ENCODE results near the gene MRPL17. TPM values are rescaled to one million over a fixed set of nuclear protein-coding genes. Genes with fewer than 3 reads are reported as not detected.

The MRPL17 gene
- total and polyA plus RNA-seq, 2 donors (not counting 1 experiment from before 2014, with no cell fraction given), result 44.4 to 53.2 TPM

- no peak overlapping the region for H3K4me3 ChIP-seq (replicated peaks in 1 of 4; ENCODE audit: control extremely low read depth in 1 of 4, insufficient read depth in 1 of 4, low read depth in 3 of 4, low read length in 4 of 4)
- H3K36me3 ChIP-seq (ENCODE audit: control insufficient read depth, insufficient read depth, low read length), result no peaks in the 10 kb centered on the region
- H3K79me2 ChIP-seq (ENCODE audit: control insufficient read depth, insufficient read depth, low read length), result no peaks in the 10 kb centered on the region
- peak overlapping the region; percentile 51 for H3K4me2 ChIP-seq (ENCODE audit: extremely low read depth, insufficient read depth, low read length)
- H3K9me3 ChIP-seq (ENCODE audit: control insufficient read depth, insufficient read depth, low read depth, low read length), result no peaks in the 10 kb centered on the region
- H4K20me1 ChIP-seq (ENCODE audit: control insufficient read depth, extremely low read depth, insufficient read depth, low read length), result no peaks in the 10 kb centered on the region
- H3K9ac ChIP-seq (ENCODE audit: insufficient read depth, low read length), result no peak overlapping the region
- peak overlapping the region; percentile 11 for H2AFZ ChIP-seq (ENCODE audit: low read length)
- H3K27me3 ChIP-seq (ENCODE audit: control insufficient read depth, insufficient read depth, low read length), result no peaks in the 10 kb centered on the region
- peak; percentile 72 to 83 for DNase-seq (ENCODE audit: low read depth in 2 of 2)
- H3K27ac ChIP-seq (ENCODE audit: insufficient read depth, low read length), result peak overlapping the region; percentile 30
- H3K4me1 ChIP-seq (ENCODE audit: control insufficient read depth, extremely low read depth, insufficient read depth, low read length), result peaks cover 17% of the 10 kb centered on the region
- TF ChIP-seq, protein P1, sequence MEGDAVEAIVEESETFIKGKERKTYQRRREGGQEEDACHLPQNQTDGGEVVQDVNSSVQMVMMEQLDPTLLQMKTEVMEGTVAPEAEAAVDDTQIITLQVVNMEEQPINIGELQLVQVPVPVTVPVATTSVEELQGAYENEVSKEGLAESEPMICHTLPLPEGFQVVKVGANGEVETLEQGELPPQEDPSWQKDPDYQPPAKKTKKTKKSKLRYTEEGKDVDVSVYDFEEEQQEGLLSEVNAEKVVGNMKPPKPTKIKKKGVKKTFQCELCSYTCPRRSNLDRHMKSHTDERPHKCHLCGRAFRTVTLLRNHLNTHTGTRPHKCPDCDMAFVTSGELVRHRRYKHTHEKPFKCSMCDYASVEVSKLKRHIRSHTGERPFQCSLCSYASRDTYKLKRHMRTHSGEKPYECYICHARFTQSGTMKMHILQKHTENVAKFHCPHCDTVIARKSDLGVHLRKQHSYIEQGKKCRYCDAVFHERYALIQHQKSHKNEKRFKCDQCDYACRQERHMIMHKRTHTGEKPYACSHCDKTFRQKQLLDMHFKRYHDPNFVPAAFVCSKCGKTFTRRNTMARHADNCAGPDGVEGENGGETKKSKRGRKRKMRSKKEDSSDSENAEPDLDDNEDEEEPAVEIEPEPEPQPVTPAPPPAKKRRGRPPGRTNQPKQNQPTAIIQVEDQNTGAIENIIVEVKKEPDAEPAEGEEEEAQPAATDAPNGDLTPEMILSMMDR (conservative IDR thresholded peaks at IDR 0.05 in 1 of 2, IDR thresholded peaks at IDR 0.05 in 1 of 2; ENCODE audit: low read depth in 1 of 2, low read length in 2 of 2), result no peak
- no peak for TF ChIP-seq EZH2 (IDR thresholded peaks at IDR 0.05; ENCODE audit: low read length, missing control alignments)
Observed at GRCh38 chr11:6695377-6695776, 12.2 kb upstream of the MRPL17 start.

GRCh38 chr11:6694229-6694535 lies 11.0 kb upstream of the MRPL17 start:
- H3K4me2 ChIP-seq (ENCODE audit: extremely low read depth, insufficient read depth, low read length), result peak overlapping the region; percentile 8

GRCh38 chr11:6693342-6694228 lies 10.4 kb upstream of the MRPL17 start:
- no peaks in the 10 kb centered on the region for H3K27me3 ChIP-seq (ENCODE audit: control insufficient read depth, insufficient read depth, low read length)
- H3K27ac ChIP-seq (ENCODE audit: insufficient read depth, low read length), result peak overlapping the region; percentile 66
- no peaks in the 10 kb centered on the region for H3K9me3 ChIP-seq (ENCODE audit: control insufficient read depth, insufficient read depth, low read depth, low read length)
- no peaks in the 10 kb centered on the region for H4K20me1 ChIP-seq (ENCODE audit: control insufficient read depth, extremely low read depth, insufficient read depth, low read length)
- no peaks in the 10 kb centered on the region for H3K36me3 ChIP-seq (ENCODE audit: control insufficient read depth, insufficient read depth, low read length)
- H3K9ac ChIP-seq (ENCODE audit: insufficient read depth, low read length), result no peak overlapping the region
- peaks cover 17% of the 10 kb centered on the region for H3K4me1 ChIP-seq (ENCODE audit: control insufficient read depth, extremely low read depth, insufficient read depth, low read length)
- peak; percentile 91 to 95 for DNase-seq (ENCODE audit: low read depth in 2 of 2)
- no peak overlapping the region for H3K4me2 ChIP-seq (ENCODE audit: extremely low read depth, insufficient read depth, low read length)
- no peak overlapping the region for H3K4me3 ChIP-seq (replicated peaks in 1 of 4; ENCODE audit: control extremely low read depth in 1 of 4, insufficient read depth in 1 of 4, low read depth in 3 of 4, low read length in 4 of 4)
- H3K79me2 ChIP-seq (ENCODE audit: control insufficient read depth, insufficient read depth, low read length), result no peaks in the 10 kb centered on the region
- H2AFZ ChIP-seq (ENCODE audit: low read length), result no peak overlapping the region
- TF ChIP-seq, protein P1 (conservative IDR thresholded peaks at IDR 0.05 in 1 of 2, IDR thresholded peaks at IDR 0.05 in 1 of 2; ENCODE audit: low read depth in 1 of 2, low read length in 2 of 2), result no peak
- TF ChIP-seq EZH2 (IDR thresholded peaks at IDR 0.05; ENCODE audit: low read length, missing control alignments), result no peak

More at GRCh38 chr11:6694229-6694535, 11.0 kb upstream of the MRPL17 start:
- H3K79me2 ChIP-seq (ENCODE audit: control insufficient read depth, insufficient read depth, low read length), result no peaks in the 10 kb centered on the region
- H3K4me1 ChIP-seq (ENCODE audit: control insufficient read depth, extremely low read depth, insufficient read depth, low read length), result peaks cover 17% of the 10 kb centered on the region
- no peak overlapping the region for H3K9ac ChIP-seq (ENCODE audit: insufficient read depth, low read length)
- no peak for DNase-seq (ENCODE audit: low read depth in 2 of 2)
- no peaks in the 10 kb centered on the region for H4K20me1 ChIP-seq (ENCODE audit: control insufficient read depth, extremely low read depth, insufficient read depth, low read length)
- H3K27me3 ChIP-seq (ENCODE audit: control insufficient read depth, insufficient read depth, low read length), result no peaks in the 10 kb centered on the region
- no peaks in the 10 kb centered on the region for H3K36me3 ChIP-seq (ENCODE audit: control insufficient read depth, insufficient read depth, low read length)
- H3K9me3 ChIP-seq (ENCODE audit: control insufficient read depth, insufficient read depth, low read depth, low read length), result no peaks in the 10 kb centered on the region
- H3K27ac ChIP-seq (ENCODE audit: insufficient read depth, low read length), result peak overlapping the region; percentile 30
- H2AFZ ChIP-seq (ENCODE audit: low read length), result no peak overlapping the region
- no peak overlapping the region for H3K4me3 ChIP-seq (replicated peaks in 1 of 4; ENCODE audit: control extremely low read depth in 1 of 4, insufficient read depth in 1 of 4, low read depth in 3 of 4, low read length in 4 of 4)
- TF ChIP-seq EZH2 (IDR thresholded peaks at IDR 0.05; ENCODE audit: low read length, missing control alignments), result no peak
- TF ChIP-seq, protein P1 (conservative IDR thresholded peaks at IDR 0.05 in 1 of 2, IDR thresholded peaks at IDR 0.05 in 1 of 2; ENCODE audit: low read depth in 1 of 2, low read length in 2 of 2), result no peak

Measured in fibroblast of lung (primary cell).